ENCODE data around the gene GALR3.

GALR3 gene

DNA sequence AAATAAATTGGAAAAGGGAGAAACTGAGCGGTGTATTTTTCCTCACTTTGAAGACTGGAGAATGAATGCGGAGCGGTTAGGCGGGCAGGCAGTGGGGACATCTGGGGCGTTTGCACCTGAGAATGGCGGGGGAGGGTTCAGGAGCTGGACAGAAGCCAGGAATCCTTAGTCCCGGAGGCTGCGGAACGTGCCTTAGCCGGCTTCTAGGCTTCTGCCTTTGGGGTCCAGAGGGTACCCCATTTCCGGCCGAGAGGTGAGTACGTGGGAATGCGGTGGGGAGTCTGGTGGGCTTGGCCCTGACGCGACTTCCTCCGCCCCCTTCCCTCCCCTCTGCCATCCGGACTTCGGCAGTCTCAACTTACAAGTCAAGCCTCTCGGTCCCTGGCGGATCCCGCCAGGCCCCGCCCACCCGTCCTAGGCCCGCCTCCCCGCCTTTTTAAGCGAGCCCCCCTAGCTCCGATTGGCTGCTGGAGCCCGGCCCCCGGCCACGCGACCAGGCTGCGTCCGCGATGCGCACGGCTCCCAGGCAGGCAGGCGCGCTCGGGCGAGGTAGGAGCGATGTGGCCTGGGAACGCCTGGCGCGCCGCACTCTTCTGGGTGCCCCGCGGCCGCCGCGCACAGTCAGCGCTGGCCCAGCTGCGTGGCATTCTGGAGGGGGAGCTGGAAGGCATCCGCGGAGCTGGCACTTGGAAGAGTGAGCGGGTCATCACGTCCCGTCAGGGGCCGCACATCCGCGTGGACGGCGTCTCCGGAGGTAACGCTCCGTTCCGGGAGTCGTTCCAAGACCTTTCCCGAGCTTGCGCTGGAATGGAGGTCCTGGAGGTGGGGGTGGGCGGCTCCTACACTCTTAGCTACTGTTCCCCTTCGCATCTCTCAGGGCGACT lies 15.5 kb upstream of the GALR3 start, which contains the start of gene GCAT (continued):
- TF ChIP-seq ZNF19 (tag by site-specific recombination; IDR thresholded peaks at IDR 0.05; ENCODE audit: low read depth) (no peak), ZNF324 (tag by site-specific recombination; IDR thresholded peaks at IDR 0.05) (0 out of 2 replicates have a peak, but pooled peaks have one; percentile 18), ZNF530 (tag by site-specific recombination; IDR thresholded peaks at IDR 0.05; ENCODE audit: low read depth) (no peak), ZNF510 (tag by site-specific recombination; IDR thresholded peaks at IDR 0.05; ENCODE audit: insufficient replicate concordance) (no peak), TRIM28 (IDR thresholded peaks at IDR 0.05; ENCODE audit: borderline replicate concordance, low read length) (no peak), ZNF610 (tag by site-specific recombination; IDR thresholded peaks at IDR 0.05; ENCODE audit: borderline replicate concordance) (peak; percentile 97), ZNF23 (tag by site-specific recombination; IDR thresholded peaks at IDR 0.05; ENCODE audit: borderline replicate concordance) (no peak), GLIS2 (tag by site-specific recombination; IDR thresholded peaks at IDR 0.05) (peak; percentile 70), SCRT1 (tag by site-specific recombination; IDR thresholded peaks at IDR 0.05; ENCODE audit: borderline replicate concordance) (no peak), GLI2 (tag by site-specific recombination; IDR thresholded peaks at IDR 0.05; ENCODE audit: borderline replicate concordance, low read depth) (no peak), ZNF2 (tag by site-specific recombination; IDR thresholded peaks at IDR 0.05) (peak; percentile 72; the same call in 1 of the 2 replicates), SP3 (tag by site-specific recombination; IDR thresholded peaks at IDR 0.05) (peak; percentile 86), ZNF629 (tag by site-specific recombination; IDR thresholded peaks at IDR 0.05) (peak; percentile 63), GFI1B (tag by site-specific recombination; IDR thresholded peaks at IDR 0.05) (no peak), KLF7 (tag by site-specific recombination; IDR thresholded peaks at IDR 0.05; ENCODE audit: borderline replicate concordance) (peak; percentile 82), SP2 (tag by site-specific recombination; IDR thresholded peaks at IDR 0.05) (peak; percentile 95), ZNF791 (tag by site-specific recombination; IDR thresholded peaks at IDR 0.05) (no peak), ZBTB8A (tag by site-specific recombination; IDR thresholded peaks at IDR 0.05) (peak; percentile 93), ZNF112 (tag by site-specific recombination; IDR thresholded peaks at IDR 0.05) (no peak), ZBTB48 (tag by site-specific recombination; IDR thresholded peaks at IDR 0.05) (peak; percentile 74), ZNF677 (tag by site-specific recombination; IDR thresholded peaks at IDR 0.05) (no peak)
- TF ChIP-seq, protein P1, sequence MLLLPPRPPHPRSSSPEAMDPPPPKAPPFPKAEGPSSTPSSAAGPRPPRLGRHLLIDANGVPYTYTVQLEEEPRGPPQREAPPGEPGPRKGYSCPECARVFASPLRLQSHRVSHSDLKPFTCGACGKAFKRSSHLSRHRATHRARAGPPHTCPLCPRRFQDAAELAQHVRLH (tag by site-specific recombination; IDR thresholded peaks at IDR 0.05), result peak; percentile 53
- TF ChIP-seq, protein P2, sequence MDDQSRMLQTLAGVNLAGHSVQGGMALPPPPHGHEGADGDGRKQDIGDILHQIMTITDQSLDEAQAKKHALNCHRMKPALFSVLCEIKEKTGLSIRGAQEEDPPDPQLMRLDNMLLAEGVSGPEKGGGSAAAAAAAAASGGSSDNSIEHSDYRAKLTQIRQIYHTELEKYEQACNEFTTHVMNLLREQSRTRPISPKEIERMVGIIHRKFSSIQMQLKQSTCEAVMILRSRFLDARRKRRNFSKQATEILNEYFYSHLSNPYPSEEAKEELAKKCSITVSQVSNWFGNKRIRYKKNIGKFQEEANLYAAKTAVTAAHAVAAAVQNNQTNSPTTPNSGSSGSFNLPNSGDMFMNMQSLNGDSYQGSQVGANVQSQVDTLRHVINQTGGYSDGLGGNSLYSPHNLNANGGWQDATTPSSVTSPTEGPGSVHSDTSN (CRISPR knock-in tag; IDR thresholded peaks at IDR 0.05), result peak; percentile 93
- TF ChIP-seq, protein P3, sequence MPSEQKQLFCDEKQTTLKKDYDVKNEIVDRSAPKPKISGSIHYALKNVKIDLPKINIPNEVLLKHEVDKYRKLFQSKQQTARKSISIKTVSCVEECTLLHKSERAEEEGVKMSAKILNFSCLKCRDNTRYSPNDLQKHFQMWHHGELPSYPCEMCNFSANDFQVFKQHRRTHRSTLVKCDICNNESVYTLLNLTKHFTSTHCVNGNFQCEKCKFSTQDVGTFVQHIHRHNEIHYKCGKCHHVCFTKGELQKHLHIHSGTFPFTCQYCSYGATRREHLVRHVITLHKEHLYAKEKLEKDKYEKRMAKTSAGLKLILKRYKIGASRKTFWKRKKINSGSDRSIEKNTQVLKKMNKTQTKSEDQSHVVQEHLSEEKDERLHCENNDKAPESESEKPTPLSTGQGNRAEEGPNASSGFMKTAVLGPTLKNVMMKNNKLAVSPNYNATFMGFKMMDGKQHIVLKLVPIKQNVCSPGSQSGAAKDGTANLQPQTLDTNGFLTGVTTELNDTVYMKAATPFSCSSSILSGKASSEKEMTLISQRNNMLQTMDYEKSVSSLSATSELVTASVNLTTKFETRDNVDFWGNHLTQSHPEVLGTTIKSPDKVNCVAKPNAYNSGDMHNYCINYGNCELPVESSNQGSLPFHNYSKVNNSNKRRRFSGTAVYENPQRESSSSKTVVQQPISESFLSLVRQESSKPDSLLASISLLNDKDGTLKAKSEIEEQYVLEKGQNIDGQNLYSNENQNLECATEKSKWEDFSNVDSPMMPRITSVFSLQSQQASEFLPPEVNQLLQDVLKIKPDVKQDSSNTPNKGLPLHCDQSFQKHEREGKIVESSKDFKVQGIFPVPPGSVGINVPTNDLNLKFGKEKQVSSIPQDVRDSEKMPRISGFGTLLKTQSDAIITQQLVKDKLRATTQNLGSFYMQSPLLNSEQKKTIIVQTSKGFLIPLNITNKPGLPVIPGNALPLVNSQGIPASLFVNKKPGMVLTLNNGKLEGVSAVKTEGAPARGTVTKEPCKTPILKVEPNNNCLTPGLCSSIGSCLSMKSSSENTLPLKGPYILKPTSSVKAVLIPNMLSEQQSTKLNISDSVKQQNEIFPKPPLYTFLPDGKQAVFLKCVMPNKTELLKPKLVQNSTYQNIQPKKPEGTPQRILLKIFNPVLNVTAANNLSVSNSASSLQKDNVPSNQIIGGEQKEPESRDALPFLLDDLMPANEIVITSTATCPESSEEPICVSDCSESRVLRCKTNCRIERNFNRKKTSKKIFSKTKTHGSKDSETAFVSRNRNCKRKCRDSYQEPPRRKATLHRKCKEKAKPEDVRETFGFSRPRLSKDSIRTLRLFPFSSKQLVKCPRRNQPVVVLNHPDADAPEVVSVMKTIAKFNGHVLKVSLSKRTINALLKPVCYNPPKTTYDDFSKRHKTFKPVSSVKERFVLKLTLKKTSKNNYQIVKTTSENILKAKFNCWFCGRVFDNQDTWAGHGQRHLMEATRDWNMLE (tag by site-specific recombination; conservative IDR thresholded peaks at IDR 0.05; ENCODE audit: low read depth), result no peak
- TF ChIP-seq, protein P4, sequence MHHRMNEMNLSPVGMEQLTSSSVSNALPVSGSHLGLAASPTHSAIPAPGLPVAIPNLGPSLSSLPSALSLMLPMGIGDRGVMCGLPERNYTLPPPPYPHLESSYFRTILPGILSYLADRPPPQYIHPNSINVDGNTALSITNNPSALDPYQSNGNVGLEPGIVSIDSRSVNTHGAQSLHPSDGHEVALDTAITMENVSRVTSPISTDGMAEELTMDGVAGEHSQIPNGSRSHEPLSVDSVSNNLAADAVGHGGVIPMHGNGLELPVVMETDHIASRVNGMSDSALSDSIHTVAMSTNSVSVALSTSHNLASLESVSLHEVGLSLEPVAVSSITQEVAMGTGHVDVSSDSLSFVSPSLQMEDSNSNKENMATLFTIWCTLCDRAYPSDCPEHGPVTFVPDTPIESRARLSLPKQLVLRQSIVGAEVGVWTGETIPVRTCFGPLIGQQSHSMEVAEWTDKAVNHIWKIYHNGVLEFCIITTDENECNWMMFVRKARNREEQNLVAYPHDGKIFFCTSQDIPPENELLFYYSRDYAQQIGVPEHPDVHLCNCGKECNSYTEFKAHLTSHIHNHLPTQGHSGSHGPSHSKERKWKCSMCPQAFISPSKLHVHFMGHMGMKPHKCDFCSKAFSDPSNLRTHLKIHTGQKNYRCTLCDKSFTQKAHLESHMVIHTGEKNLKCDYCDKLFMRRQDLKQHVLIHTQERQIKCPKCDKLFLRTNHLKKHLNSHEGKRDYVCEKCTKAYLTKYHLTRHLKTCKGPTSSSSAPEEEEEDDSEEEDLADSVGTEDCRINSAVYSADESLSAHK (tag by site-specific recombination; IDR thresholded peaks at IDR 0.05), result peak; percentile 32; the same call in 1 of the 2 replicates
- TF ChIP-seq, protein P5, sequence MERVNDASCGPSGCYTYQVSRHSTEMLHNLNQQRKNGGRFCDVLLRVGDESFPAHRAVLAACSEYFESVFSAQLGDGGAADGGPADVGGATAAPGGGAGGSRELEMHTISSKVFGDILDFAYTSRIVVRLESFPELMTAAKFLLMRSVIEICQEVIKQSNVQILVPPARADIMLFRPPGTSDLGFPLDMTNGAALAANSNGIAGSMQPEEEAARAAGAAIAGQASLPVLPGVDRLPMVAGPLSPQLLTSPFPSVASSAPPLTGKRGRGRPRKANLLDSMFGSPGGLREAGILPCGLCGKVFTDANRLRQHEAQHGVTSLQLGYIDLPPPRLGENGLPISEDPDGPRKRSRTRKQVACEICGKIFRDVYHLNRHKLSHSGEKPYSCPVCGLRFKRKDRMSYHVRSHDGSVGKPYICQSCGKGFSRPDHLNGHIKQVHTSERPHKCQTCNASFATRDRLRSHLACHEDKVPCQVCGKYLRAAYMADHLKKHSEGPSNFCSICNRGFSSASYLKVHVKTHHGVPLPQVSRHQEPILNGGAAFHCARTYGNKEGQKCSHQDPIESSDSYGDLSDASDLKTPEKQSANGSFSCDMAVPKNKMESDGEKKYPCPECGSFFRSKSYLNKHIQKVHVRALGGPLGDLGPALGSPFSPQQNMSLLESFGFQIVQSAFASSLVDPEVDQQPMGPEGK (tag by site-specific recombination; IDR thresholded peaks at IDR 0.05), result peak; percentile 97

All from HEK293 (cell line).